NCI-H2196 treated with DMSO at 0.1 percent for 48 hours (cell line): Measurements from ENCODE around the gene SHISA4.
"Not testable (repeated sequence)": the region's sequence is repeated elsewhere in the genome, so short reads cannot be mapped to it uniquely, and the experiment has no call there.

Experiments
- DNase-seq: peaks from one replicate; lab custom pipeline; 2025; ENCODE audit not compliant: unreplicated experiment; lab: John Stamatoyannopoulos, UW

The SHISA4 gene

GRCh38 chr1:201898240-201898894, 9.7 kb downstream of the SHISA4 start:
- DNase-seq, result no peak

- DNase-seq, result no peak
These were observed 10.3 kb downstream of the SHISA4 start for GRCh38 chr1:201898992-201899391.

DNA sequence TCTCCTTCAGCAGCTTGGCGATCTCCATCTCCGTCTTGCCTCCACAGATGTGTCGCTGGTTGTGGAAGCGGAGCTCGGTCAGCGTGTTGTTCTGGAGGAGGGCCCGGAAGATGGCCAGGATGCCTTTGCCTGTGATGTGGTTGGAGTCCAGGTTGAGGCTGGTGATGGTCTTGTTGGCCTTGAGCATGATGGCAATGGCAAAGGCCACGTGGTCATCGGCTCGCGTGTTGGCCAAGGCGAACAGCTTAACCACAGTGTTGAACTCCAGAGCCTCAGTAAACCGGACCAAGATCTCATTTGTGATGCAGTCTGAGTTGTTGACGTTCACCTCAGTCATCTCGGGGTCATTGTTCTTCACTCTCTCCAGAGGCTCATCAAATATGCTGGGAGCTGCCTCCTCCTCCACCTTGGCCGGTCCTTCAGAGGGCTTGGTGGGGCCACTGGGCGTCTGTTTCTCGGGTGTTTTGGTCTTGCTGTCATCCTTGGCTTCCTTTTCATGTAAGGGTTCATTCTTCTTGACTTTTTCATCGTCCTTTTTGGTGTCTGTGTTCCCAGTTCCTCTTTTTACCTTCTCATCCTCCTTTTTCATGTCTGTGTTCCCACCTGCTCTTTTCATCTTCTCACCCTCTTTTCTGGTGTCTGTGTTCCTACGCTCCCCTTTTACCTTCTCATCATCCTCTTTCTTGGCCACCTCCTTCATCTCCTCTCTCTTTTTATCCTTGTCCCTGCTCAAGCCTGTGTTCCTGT, 11.2 kb downstream of the SHISA4 start:
- DNase-seq, result no peak

GRCh38 chr1:201900476-201900875, 11.8 kb downstream of the SHISA4 start:
- DNase-seq, result no peak

DNA sequence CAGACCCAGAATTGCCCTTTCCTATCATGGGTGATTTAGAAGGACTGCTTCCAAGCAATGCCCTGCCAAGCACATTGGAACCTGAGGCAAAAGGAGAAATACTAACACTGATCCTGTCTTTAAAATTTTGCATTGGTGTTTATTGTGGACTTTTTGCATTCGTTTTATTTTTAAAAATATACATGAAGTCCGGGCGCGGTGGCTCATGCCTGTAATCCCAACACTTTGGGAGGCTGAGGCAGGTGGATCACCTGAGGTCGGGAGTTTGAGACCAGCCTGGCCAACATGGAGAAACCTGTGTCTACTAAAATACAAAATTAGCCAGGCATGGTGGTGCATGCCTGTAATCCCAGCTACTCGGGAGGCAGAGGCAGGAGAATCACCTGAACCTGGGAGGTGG, 12.3 kb downstream of the SHISA4 start:
- not testable (repeated sequence) for DNase-seq

- no peak for DNase-seq
These were observed 13.5 kb downstream of the SHISA4 start for GRCh38 chr1:201902198-201902597.

DNA sequence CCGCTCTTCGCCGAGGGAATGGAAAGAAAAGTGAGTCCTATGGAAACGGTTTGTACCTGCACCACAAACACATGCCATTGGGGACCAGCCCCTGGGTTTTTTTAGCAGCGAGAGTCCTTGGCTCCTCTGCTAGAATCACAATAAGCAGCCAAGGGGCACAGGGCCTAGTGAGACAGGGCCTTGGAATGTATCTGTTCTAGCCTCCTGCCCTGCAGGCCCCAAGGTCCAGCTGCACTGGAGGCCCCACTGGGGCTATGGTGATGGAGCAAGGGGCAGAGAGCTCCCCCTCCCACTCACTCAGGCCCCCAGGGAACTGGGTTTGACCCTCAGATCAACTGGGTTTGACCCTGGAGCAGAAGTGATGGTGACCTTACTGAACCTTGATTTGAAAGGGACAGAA, 14.4 kb downstream of the SHISA4 start:
- no peak for DNase-seq

GRCh38 chr1:201904579-201904978, 15.9 kb downstream of the SHISA4 start:
- no peak for DNase-seq

- no peak for DNase-seq
These were observed 16.7 kb downstream of the SHISA4 start for GRCh38 chr1:201905234-201905890.

DNA sequence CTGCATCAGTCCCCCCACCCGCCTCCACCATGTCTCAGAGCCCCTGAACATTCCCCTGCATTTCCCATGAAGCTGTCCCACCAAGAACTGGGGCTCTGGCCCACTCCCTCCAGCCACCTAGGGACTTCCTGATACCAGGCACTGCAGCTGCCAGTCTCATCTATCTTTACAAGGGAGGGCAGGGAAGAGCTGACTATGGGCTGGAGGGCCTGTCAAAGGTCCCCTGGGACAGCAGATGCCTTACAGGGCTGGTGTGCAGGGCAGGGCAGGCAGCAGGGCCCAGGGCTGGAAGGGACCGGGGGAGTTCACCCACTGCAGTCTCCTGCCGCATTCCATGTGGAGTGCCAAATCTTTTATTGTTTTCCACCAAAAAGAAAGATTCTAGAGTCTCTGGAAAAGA, 17.6 kb downstream of the SHISA4 start:
- no peak for DNase-seq

DNA sequence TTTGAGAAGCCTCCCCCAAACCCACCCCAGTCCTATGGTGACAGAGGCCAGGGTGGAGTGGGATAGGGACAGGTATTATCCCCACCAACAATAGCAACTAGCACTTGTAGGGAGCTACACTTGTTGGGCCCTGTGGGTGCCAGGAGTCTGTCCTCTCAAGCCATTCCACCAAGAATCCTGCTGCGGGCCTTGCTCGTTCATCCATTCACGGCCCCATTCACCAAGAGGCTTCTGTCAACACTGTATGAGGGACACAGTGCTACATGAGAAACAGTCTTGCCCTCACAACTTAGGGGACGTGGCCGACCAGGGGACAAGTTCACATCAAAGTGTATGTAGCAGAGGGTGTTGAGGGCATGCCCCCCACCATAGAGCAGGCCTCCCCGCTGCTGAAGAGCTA, 18.9 kb downstream of the SHISA4 start:
- DNase-seq, result no peak

GRCh38 chr1:201911826-201912571, 23.3 kb downstream of the SHISA4 start:
- DNase-seq, result no peak

DNA sequence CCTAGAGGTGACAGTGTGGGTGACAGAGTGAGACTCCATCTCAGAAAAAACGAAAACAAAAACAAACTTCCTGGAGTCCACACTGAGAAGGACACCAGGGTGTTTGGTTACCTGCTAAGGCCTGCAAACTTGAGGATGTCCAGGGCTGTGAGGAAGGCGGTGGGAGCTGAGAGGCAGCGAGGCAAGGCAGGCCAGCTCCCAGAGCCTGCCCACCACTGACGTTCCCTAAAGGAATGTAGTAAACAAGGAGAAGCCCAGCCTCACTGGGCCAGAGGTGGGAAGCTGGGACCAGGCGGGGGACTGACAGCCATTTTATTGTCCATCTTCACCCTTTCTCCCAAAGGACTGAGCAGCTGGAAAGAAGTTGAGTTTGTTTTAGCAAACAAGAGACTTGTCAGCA, 24.1 kb downstream of the SHISA4 start:
- no peak for DNase-seq

DNA sequence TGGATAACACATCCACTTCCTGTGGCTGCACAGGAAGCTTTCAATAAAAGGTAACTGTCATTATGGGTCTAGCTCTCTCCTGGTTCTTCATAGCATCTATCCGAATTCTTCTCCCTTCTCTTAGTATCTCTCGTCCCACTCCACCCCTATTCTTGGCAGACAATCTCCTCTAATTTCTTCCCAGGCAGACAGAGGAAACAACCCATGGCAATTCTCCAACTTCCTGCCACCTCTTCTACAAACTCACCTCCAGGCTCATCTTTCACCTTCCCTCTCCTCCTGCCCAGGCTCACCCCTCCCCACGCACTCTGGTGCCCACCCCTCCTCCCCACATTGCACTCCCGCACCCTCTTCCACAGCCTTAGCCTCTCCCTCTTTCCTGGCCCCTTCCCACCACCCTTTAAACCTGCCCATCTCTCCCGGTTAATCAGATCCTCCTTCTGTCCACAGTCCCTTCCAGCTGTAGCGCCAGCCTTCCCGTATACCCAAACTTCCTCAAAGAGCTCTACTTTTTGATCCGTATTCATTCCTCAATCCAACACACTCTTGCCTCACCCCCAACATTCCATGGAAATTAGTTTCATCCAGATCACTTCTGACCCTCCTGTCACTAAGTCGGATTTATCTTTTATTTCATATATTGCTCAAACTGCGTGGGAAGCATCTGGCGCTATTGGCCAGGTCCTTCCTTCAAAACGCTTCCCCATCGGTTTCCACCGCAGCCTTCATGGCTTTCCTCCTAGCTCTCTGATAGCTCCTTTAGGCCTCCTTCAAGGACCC, 25.9 kb downstream of the SHISA4 start:
- DNase-seq, result no peak

GRCh38 chr1:201916649-201917249, 28.1 kb downstream of the SHISA4 start:
- DNase-seq, result no peak

DNA sequence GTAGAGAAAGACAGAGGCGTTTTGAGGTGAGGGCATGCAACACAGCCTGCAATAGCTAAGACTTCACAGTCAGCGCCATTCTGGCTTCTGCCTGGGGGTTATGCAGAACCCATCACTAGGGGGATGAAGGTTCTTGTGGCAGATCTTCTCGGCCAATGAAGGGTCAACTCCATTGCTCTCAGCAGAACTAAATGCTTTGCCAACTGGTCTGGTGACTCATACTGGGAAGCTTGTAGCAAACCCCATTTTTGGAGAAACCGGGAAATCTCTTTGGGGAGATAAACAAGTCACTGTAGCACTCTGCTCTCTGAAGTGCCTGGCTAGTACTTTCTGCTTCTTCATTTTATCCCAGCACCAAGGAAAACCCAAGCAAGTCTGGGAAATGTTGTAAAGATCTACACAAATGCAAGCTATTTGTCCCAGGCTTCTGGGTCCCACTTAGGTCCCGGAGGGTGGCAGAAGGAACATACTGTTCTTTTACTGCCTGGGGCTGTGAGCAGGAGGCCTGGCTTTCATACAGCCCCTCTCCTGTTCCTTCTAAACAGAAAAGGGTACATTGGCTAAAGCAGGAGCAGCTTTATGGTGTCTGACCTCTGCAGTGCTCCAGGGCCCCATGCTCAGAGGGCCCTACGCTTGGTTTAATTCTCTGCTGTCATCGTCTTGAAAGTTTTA, 28.8 kb downstream of the SHISA4 start:
- no peak for DNase-seq

DNA sequence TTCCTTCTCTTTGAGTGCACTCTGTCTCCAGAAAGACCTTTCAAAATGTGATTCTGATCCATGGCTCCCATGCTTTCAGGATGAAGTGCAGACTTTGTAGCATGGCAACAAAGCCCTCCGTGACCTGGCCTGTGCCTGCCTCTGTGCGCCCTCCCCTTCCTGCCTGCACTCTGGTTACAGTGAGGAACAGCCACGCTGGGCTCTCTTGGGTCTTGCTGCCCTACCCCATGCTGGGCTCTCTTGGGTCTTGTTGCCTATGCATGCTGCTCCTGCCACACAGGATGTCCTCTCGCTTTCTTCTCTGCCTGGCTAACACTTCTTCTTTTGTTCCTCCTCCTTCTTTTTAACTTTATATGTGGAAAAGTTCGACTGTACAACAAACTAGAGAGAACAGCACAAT, 29.6 kb downstream of the SHISA4 start:
- DNase-seq, result no peak

DNA sequence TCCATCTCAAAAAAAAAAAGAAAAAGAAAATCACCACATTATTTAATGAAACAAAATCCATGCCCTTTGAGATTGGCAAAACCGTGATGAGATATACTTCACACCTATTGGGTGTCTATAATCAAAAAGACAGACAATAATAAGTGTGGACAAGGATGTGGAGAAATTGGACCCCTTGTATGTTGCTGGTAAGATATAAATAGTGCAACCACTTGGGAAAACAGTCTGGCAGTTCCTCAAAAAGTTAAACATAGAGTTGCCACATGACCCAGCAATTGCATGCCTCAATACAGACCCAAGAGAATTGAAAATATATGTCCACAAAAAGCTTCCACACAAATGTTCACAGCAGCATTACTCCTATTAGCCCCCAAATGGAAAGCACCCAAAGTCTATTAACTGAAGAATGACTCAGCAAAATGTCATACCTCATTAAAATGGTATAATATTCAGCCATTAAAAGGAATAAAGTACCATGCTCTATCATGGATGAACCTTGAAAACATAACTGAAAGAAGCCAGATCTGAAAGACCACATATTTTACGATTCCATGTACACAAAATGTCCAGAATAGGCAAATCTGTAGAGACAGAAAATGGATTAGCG, 33.4 kb downstream of the SHISA4 start:
- no peak for DNase-seq

- no peak for DNase-seq
These were observed 36.5 kb downstream of the SHISA4 start for GRCh38 chr1:201925301-201925567.
